Measurements from ENCODE around the gene MAEA.

MAEA gene

GRCh38 chr4:1249731-1250526 lies 39.8 kb upstream of the MAEA start:
- peak in 3 of 4 experiments; percentile 34 to 41 (median 35) for DNase-seq (ENCODE audit: low read depth in 4 of 4, low spot score in 1 of 4)

- no peak for DNase-seq (ENCODE audit: low read depth in 4 of 4, low spot score in 1 of 4)
Measured at GRCh38 chr4:1250527-1250812, 39.2 kb upstream of the MAEA start.

GRCh38 chr4:1250921-1251772 lies 38.5 kb upstream of the MAEA start:
- no peak for DNase-seq (ENCODE audit: low read depth in 4 of 4, low spot score in 1 of 4)

- DNase-seq (ENCODE audit: low read depth in 4 of 4, low spot score in 1 of 4): no peak
Measured at GRCh38 chr4:1251773-1252066, 38.0 kb upstream of the MAEA start.

GRCh38 chr4:1252928-1253492 lies 36.7 kb upstream of the MAEA start:
- no peak for DNase-seq (ENCODE audit: low read depth in 4 of 4, low spot score in 1 of 4)

- DNase-seq (ENCODE audit: low read depth in 4 of 4, low spot score in 1 of 4): no peak
Measured at GRCh38 chr4:1253831-1254230, 35.9 kb upstream of the MAEA start.

- DNase-seq (ENCODE audit: low read depth in 4 of 4, low spot score in 1 of 4): no peak
Measured at GRCh38 chr4:1255151-1255550, 34.5 kb upstream of the MAEA start.

- no peak for DNase-seq (ENCODE audit: low read depth in 4 of 4, low spot score in 1 of 4)
Measured at GRCh38 chr4:1255699-1256098, 34.0 kb upstream of the MAEA start.

GRCh38 chr4:1258457-1258856 lies 31.2 kb upstream of the MAEA start:
- no peak for DNase-seq (ENCODE audit: low read depth in 4 of 4, low spot score in 1 of 4)

GRCh38 chr4:1259966-1260365 lies 29.7 kb upstream of the MAEA start:
- no peak for DNase-seq (ENCODE audit: low read depth in 4 of 4, low spot score in 1 of 4)

- no peak for DNase-seq (ENCODE audit: low read depth in 4 of 4, low spot score in 1 of 4)
Measured at GRCh38 chr4:1260418-1261106, 29.1 kb upstream of the MAEA start.

GRCh38 chr4:1261107-1261928 lies 28.4 kb upstream of the MAEA start:
- DNase-seq (ENCODE audit: low read depth in 4 of 4, low spot score in 1 of 4): no peak

- DNase-seq (ENCODE audit: low read depth in 4 of 4, low spot score in 1 of 4): no peak
Measured at GRCh38 chr4:1264942-1265341, 24.7 kb upstream of the MAEA start.

- DNase-seq (ENCODE audit: low read depth in 4 of 4, low spot score in 1 of 4): no peak
Measured at GRCh38 chr4:1265351-1265750, 24.3 kb upstream of the MAEA start.

GRCh38 chr4:1266881-1267763 lies 22.6 kb upstream of the MAEA start:
- no peak for DNase-seq (ENCODE audit: low read depth in 4 of 4, low spot score in 1 of 4)

GRCh38 chr4:1269209-1269608 lies 20.5 kb upstream of the MAEA start:
- no peak for DNase-seq (ENCODE audit: low read depth in 4 of 4, low spot score in 1 of 4)

GRCh38 chr4:1271686-1272085 lies 18.0 kb upstream of the MAEA start:
- DNase-seq (ENCODE audit: low read depth in 4 of 4, low spot score in 1 of 4): no peak

GRCh38 chr4:1274871-1275270 lies 14.8 kb upstream of the MAEA start:
- no peak for DNase-seq (ENCODE audit: low read depth in 4 of 4, low spot score in 1 of 4)

GRCh38 chr4:1276984-1277383 lies 12.7 kb upstream of the MAEA start:
- DNase-seq (ENCODE audit: low read depth in 4 of 4, low spot score in 1 of 4): no peak
